Subcutaneous abdominal adipose tissue (tissue), 5 donors: ENCODE measurements around the gene CAPN3.

ENCODE experiments used
- H3K27ac ChIP-seq: one replicate; pipeline ENCODE4 v1.7.0; 2013; ENCODE audit warnings: low read depth, mild to moderate bottlenecking, inconsistent platforms, low read length, moderate library complexity
- H3K27me3 ChIP-seq, 5 donors: one replicate each; pipeline ENCODE4 v1.7.0; 2013; ENCODE audit warnings: low read length in 5 of 5, inconsistent platforms in 1 of 5; ENCODE audit not compliant: control insufficient read depth in 5 of 5, insufficient read depth in 4 of 5
- H3K36me3 ChIP-seq, 5 donors: one replicate each; pipeline ENCODE4 v1.7.0; 2013; ENCODE audit warnings: low read length in 5 of 5; ENCODE audit not compliant: control insufficient read depth in 5 of 5, insufficient read depth in 5 of 5
- H3K4me1 ChIP-seq, 5 donors: one replicate each; pipeline ENCODE4 v1.7.0; 2013; ENCODE audit warnings: low read length in 5 of 5, mild to moderate bottlenecking in 3 of 5, moderate library complexity in 1 of 5; ENCODE audit not compliant: control insufficient read depth in 5 of 5, insufficient read depth in 5 of 5
- H3K4me3 ChIP-seq, 5 donors: one replicate each; pipeline ENCODE4 v1.7.0; 2013; ENCODE audit warnings: low read length in 5 of 5, low read depth in 1 of 5
- H3K9ac ChIP-seq, 5 donors: one replicate each; pipeline ENCODE4 v1.7.0; 2013; ENCODE audit warnings: low read length in 5 of 5, mild to moderate bottlenecking in 4 of 5, moderate library complexity in 3 of 5
- H3K9me3 ChIP-seq, 5 donors: one replicate each; pipeline ENCODE4 v1.7.0; 2013; ENCODE audit warnings: low read length in 5 of 5; ENCODE audit not compliant: control insufficient read depth in 5 of 5
- donor health status: healthy.
- donor health status: healthy.
- donor health status: healthy.
- donor health status: healthy.
- donor health status: healthy.

CAPN3 gene

DNA sequence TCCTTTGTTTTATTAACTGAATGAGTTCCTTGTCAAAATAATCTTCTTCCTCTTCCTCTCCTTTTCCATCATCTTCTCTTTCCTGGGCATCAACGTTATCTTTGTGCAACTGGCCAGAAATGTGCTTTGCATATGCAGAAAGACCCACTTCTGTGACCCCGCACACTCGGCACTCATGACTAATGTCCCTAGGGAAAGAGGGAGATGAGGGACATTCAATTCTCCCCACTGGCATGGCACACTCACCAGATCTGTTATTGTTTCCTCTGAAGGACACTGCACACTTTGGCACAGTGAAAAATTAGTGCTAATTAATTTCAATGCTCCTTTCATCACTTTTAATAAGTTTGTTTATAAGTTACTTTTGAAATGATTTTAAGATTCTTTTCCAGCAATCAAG lies 97.7 kb downstream of the CAPN3 start:
- peak overlapping the region; percentile 24 to 64 (median 41) for H3K4me3 ChIP-seq
- no peaks in the 10 kb centered on the region for H3K9me3 ChIP-seq
- no peaks in the 10 kb centered on the region for H3K27me3 ChIP-seq
- H3K36me3 ChIP-seq, result peaks cover 0 to 5% (median 2%) of the 10 kb centered on the region in 5 donors
- H3K4me1 ChIP-seq, result peaks cover 0 to 44% (median 28%) of the 10 kb centered on the region in 5 donors
- peak overlapping the region; percentile 55 to 82 (median 70) for H3K9ac ChIP-seq
- H3K27ac ChIP-seq, result peak overlapping the region; percentile 96

DNA sequence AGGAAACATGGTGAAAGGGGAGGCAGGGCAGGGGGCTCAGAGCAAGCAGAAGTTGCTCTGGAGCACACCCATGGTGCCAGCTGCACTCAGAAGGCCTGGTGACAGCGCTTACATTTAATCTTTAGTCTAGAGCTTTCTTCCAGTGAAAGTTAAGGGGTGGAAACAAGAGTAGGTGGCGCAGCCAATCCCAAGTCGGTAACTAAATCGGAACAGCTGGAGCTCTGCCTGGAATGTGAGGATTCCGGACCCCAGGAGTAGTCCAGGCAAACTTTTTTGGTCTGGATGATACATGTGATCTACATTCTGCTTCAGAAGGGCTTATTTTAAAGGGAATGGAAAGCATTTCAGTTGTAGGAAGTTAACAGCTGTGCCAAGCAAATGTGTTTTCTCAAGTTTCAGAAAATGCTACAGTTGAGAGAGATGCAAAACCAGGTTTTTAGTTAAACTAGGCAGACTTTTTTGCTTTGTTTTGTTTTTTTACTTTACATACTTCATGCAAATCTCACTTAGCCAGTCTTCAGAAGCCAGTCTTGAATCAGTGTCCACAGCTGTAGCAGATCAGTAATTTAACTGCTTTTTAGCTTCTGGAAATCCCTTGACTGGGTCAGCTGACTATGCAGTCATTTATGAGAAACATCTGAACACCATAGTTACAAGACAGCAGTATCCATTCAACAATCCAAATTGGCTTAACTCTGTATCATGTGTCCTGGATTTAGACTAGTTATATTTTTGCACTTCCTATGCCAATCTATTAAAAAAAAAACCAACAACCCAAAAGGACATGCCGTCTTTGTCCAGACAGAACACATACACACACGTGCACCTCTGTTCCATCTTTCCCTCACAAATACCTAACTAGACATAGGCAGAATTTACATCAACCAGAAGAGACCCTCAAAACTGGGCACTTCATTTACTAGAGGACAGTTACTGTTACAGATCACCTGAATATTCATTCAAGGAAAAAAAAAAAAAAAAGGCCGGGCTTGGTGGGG lies 98.4 kb downstream of the CAPN3 start:
- H3K27ac ChIP-seq, result peak overlapping the region; percentile 96
- H3K9ac ChIP-seq, result peak overlapping the region; percentile 55 to 82 (median 70)
- no peaks in the 10 kb centered on the region for H3K27me3 ChIP-seq
- H3K4me1 ChIP-seq, result peaks cover 0 to 44% (median 28%) of the 10 kb centered on the region in 5 donors
- H3K36me3 ChIP-seq, result peaks cover 0 to 5% (median 2%) of the 10 kb centered on the region in 5 donors
- peak overlapping the region; percentile 24 to 64 (median 41) for H3K4me3 ChIP-seq
- H3K9me3 ChIP-seq, result no peaks in the 10 kb centered on the region

DNA sequence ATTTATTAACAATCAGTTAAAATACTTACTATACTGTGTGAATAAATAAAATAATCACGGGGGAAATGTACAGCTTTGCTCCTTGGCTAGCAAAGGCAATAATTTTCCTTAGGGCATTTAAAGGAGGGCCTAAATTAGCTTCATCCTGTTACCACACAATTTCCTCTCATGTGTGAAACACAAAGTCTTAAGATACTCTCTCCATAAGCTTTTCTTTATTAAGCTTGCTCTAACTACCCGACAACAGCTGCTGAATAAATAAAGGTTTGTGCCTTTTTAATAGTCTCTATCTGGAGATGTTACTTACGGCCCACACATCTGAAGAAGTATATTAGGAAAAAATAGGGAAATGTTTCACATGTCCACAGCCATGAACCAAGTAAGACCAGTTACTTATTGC lies 102.0 kb downstream of the CAPN3 start:
- peaks cover 4 to 15% (median 10%) of the 10 kb centered on the region in 5 donors for H3K36me3 ChIP-seq
- peak overlapping the region in 1 of 5 donors; percentile 43 for H3K9ac ChIP-seq
- H3K4me3 ChIP-seq, result no peak overlapping the region
- no peaks in the 10 kb centered on the region for H3K27me3 ChIP-seq
- peaks cover 0 to 34% (median 24%) of the 10 kb centered on the region in 5 donors for H3K4me1 ChIP-seq
- H3K9me3 ChIP-seq, result no peaks in the 10 kb centered on the region
- peak overlapping the region; percentile 33 for H3K27ac ChIP-seq
